ENCODE data around the gene EARS2. TPM values are rescaled to one million over a fixed set of nuclear protein-coding genes. Genes with fewer than 3 reads are reported as not detected.

The EARS2 gene
- polyA plus RNA-seq, 1 of the 3 experiments (the other 2 are of a cell fraction), result 23.2 TPM

DNA sequence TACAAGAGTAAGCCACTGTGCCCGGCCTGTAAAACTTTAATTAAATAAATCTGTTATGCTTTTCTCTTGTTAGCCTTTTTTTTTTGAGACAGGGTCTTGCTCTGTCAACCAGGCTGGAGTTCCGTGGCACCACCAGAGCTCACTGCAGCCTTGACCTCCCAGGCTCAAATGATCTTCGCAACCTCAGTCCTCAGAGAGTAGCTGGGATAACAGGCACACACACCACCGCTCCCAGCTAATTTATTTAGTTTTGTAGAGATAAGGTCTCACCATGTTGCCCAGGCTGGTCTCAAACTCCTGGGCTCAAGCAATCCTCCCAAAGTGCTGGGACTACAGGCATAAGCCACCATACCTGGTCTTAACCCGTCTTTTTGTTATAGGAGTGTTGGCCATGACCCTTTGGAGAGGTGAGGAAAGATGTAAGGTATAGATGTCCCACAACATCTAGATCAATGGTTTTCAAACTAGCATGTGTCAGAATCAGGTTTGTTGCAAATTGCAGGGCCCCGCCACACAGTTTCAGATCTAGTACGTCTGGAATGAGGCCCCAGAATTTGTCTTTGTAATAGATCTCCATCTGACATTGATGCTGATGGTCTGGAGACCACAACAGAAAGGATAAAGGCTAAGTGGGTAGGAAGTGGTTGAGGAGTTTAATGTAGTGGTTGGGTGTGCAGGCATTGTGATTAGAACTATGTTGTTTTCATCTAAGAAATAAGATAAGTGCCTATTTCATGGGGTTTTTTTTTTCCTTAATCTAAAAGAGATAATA, 42.6 kb downstream of the EARS2 start (continued):
- TF ChIP-seq ELF1 (IDR thresholded peaks at IDR 0.05), result no peak
- no peak for TF ChIP-seq MEF2A (IDR thresholded peaks at IDR 0.05; ENCODE audit: borderline replicate concordance, low read depth)
- TF ChIP-seq, protein P1, sequence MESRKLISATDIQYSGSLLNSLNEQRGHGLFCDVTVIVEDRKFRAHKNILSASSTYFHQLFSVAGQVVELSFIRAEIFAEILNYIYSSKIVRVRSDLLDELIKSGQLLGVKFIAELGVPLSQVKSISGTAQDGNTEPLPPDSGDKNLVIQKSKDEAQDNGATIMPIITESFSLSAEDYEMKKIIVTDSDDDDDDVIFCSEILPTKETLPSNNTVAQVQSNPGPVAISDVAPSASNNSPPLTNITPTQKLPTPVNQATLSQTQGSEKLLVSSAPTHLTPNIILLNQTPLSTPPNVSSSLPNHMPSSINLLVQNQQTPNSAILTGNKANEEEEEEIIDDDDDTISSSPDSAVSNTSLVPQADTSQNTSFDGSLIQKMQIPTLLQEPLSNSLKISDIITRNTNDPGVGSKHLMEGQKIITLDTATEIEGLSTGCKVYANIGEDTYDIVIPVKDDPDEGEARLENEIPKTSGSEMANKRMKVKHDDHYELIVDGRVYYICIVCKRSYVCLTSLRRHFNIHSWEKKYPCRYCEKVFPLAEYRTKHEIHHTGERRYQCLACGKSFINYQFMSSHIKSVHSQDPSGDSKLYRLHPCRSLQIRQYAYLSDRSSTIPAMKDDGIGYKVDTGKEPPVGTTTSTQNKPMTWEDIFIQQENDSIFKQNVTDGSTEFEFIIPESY (IDR thresholded peaks at IDR 0.05; ENCODE audit: borderline replicate concordance, low read depth), result no peak
- no peak for TF ChIP-seq FOXM1 (IDR thresholded peaks at IDR 0.05; ENCODE audit: low read depth)
- no peak for TF ChIP-seq TAF1 (IDR thresholded peaks at IDR 0.05; ENCODE audit: borderline replicate concordance, low read depth, low read length)
- no peak for TF ChIP-seq YY1 (IDR thresholded peaks at IDR 0.05; ENCODE audit: low read depth)
- no peak for TF ChIP-seq MXI1 (IDR thresholded peaks at IDR 0.05; ENCODE audit: low read depth, low read length)

- CTCF ChIA-PET, result interaction anchor here (0.7 kb wide), 1 partner anchor 78 kb away, joined by 3 read pairs; no protein-coding TSS in a partner anchor
- peaks cover 26% of the 10 kb centered on the region for H3K79me2 ChIP-seq (ENCODE audit: insufficient read depth)
- no peak overlapping the region for H2AFZ ChIP-seq (ENCODE audit: low read depth)
- H3K27ac ChIP-seq (ENCODE audit: low read depth in 2 of 2, low read length in 1 of 2), result no peak overlapping the region
- H4K20me1 ChIP-seq (ENCODE audit: insufficient read depth), result peaks cover 20% of the 10 kb centered on the region
- H3K9me3 ChIP-seq, result no peaks in the 10 kb centered on the region
- no peak overlapping the region for H3K4me3 ChIP-seq (ENCODE audit: low read depth in 2 of 2, low read length in 1 of 2)
- peaks cover 5% of the 10 kb centered on the region for H3F3A ChIP-seq (replicated peaks; ENCODE audit: insufficient read depth)
- H3K9ac ChIP-seq, result no peak overlapping the region
- DNase-seq, result no peak
- no peaks in the 10 kb centered on the region for H3K36me3 ChIP-seq (replicated peaks in 1 of 2; ENCODE audit: control insufficient read depth in 1 of 2, insufficient read depth in 2 of 2, low read length in 1 of 2)
- H3K4me2 ChIP-seq, result no peak overlapping the region
- WGBS (ENCODE audit: low lambda C conversion rate), result 91% methylated on average over 4 of the region's 4 CpGs
- POLR2A ChIA-PET, result no interaction called here
- peaks cover 0 to 6% of the 10 kb centered on the region in 2 experiments; a peak in 1 of 4 replicates for H3K4me1 ChIP-seq (ENCODE audit: control insufficient read depth in 1 of 2, insufficient read depth in 2 of 2, low read depth in 1 of 2, low read length in 1 of 2)
- no peaks in the 10 kb centered on the region for H3K9me2 ChIP-seq
- H3K27me3 ChIP-seq (ENCODE audit: insufficient read depth), result no peaks in the 10 kb centered on the region
- no peak for TF ChIP-seq POLR2AphosphoS5 (IDR thresholded peaks at IDR 0.05; ENCODE audit: low read depth, low read length)
- TF ChIP-seq EP300 (IDR thresholded peaks at IDR 0.05; ENCODE audit: borderline replicate concordance in 1 of 2, low read depth in 1 of 2, low read length in 1 of 2), result no peak
- TF ChIP-seq, protein P2, sequence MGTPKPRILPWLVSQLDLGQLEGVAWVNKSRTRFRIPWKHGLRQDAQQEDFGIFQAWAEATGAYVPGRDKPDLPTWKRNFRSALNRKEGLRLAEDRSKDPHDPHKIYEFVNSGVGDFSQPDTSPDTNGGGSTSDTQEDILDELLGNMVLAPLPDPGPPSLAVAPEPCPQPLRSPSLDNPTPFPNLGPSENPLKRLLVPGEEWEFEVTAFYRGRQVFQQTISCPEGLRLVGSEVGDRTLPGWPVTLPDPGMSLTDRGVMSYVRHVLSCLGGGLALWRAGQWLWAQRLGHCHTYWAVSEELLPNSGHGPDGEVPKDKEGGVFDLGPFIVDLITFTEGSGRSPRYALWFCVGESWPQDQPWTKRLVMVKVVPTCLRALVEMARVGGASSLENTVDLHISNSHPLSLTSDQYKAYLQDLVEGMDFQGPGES (IDR thresholded peaks at IDR 0.05; ENCODE audit: low read depth, low read length), result no peak
- TF ChIP-seq REST (IDR thresholded peaks at IDR 0.05; ENCODE audit: low read depth, low read length), result no peak
- TF ChIP-seq USF2 (IDR thresholded peaks at IDR 0.05; ENCODE audit: borderline replicate concordance, low read depth, low read length), result no peak
- TF ChIP-seq FOXJ3 (CRISPR knock-in tag; IDR thresholded peaks at IDR 0.05), result no peak
- TF ChIP-seq FOSL2 (IDR thresholded peaks at IDR 0.05; ENCODE audit: borderline replicate concordance, low read depth), result no peak
- TF ChIP-seq MAX (IDR thresholded peaks at IDR 0.05; ENCODE audit: low read depth), result no peak
- no peak for TF ChIP-seq JUND (IDR thresholded peaks at IDR 0.05)
- no peak for TF ChIP-seq EZH2phosphoT487 (IDR thresholded peaks at IDR 0.05; ENCODE audit: borderline replicate concordance, low read depth)
- TF ChIP-seq NFIC (IDR thresholded peaks at IDR 0.05; ENCODE audit: borderline replicate concordance), result no peak
- TF ChIP-seq MXI1 (IDR thresholded peaks at IDR 0.05; ENCODE audit: low read depth, low read length), result no peak
- no peak for TF ChIP-seq TAF1 (IDR thresholded peaks at IDR 0.05; ENCODE audit: borderline replicate concordance, low read depth, low read length)
- no peak for TF ChIP-seq TCF12 (IDR thresholded peaks at IDR 0.05)
- TF ChIP-seq GABPA (IDR thresholded peaks at IDR 0.05; ENCODE audit: low read depth), result no peak
- TF ChIP-seq RXRA (IDR thresholded peaks at IDR 0.05; ENCODE audit: borderline replicate concordance, low read depth), result no peak
Measured at GRCh38 chr16:23512168-23512695, 44.9 kb downstream of the EARS2 start.

Data from SK-N-SH (cell line).